Brain pericyte (primary cell): ENCODE data around the gene OAT.
"Not testable (repeated sequence)": the region's sequence is repeated elsewhere in the genome, so short reads cannot be mapped to it uniquely, and the experiment has no call there.

Experiments
- DNase-seq: peaks from one replicate; pipeline ENCODE4 v3.0.0-alpha.2; 2012; ENCODE audit warnings: low read depth, low spot score

OAT gene

DNA sequence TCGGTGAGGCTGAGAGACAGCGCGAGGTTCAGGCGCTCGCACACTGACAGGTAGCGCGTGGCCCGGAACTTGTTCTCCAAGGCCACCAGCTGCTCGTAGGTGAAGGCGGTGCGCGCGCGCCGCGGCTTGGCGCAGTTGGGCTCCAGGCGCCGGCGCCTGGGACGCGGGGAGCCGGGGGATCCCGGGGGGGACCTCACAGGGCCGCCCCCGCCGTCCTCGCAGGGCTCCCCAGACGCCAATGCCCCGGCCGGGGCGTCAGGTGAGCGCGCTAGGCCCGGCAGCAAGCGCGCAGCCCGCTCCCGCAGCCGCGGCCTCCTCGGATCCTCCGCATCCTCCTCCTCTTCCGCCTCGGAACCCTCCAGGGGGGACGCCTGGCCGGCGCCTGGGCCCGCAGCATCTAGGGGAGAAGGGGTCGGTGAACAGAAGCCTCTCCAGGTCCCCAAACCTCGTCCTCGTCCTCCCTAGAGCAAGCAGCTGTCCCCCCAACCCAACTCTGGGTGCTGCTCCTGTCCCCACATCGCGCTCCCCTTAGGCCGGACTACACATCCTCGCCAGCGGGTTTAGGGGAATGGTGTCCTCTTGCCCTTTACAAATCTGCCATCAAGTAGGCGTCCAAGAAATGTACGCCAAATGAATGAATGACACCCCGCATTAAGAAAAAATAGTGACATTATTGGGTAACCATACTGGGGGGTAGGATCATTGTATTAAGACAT is 29.2 kb upstream of the OAT start:
- no peak for DNase-seq

DNA sequence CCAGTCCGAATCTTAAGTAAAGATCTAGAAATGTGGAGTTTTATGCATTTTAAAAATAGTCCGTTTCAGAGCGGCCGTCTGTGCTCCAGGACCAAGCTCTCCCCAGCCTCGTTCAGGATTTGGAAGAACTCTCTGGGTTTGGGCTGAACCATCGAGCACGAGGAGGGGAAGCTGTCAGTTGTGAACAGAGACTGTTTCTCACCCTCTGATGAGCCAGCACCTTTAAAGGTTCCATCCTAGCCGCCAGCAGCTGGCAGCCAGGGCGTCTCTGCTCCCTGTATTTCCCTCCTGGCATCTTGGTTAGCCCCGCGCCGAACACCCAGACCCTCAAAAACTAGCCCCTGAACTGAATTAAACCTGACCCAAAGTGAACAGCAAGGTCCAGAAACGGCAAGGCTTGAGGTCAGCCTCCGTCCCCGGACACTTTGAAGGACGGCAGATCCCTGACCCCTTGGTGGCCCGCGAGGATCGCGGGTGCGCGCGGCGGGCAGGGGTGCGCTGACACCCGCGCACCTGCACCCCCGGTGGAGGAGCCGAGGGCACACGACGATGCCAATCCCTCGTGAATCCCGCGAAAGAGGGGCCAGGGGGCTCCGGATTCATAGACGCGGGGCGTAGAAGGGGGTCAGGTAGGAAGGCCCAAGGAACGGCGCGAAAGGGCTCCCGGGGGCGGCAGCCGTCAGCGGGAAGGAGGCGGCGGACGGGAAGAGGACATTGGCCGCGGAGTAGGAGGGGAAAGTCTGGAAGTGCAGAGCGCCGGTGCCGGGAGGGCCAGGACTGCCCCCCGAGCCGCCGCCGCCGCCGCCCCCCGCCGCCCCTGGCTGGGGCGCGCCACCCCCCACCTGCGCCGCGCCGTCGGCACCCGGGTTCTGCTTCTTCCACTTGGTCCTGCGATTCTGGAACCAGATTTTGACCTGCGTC is 28.4 kb upstream of the OAT start:
- no peak for DNase-seq

DNA sequence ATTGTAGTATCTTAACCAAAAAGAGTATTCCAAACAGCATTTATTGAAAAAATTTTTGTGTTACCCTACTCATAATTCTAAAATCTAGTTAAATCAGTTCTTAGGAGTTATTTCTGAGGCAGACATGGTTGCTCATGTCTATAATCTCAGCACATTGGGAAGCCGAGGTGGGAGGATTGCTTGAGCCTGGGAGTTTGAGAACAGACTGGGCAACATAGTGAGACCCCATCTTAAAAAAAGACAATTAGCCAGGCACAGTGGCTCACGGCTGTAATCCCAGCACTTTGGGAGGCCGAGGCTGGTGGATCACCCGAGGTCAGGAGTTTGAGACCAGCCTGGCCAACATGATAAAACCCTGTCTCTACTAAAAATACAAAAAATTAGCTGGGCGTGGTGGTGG is 23.0 kb upstream of the OAT start:
- DNase-seq, result not testable (repeated sequence)

DNA sequence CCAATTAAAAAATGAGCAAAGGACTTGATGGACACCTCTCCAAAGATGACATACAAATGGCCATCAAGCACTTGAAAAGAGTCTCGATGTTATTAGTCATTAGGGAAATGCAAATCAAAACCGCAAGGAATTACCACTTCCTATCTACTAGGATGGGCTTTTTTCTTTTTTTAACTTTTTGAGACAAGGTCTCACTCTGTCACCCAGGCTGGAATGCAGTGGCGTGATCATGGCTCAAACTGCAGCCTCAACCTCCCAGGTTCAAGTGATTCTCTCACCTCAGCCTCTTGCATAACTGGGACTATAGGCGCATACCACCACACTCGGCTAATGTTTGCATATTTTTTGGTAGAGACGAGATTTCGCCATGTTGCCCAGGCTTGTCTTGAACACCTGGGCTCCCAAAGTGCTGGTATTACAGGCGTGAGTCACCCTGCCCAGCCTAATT is 17.5 kb upstream of the OAT start:
- no peak for DNase-seq

DNA sequence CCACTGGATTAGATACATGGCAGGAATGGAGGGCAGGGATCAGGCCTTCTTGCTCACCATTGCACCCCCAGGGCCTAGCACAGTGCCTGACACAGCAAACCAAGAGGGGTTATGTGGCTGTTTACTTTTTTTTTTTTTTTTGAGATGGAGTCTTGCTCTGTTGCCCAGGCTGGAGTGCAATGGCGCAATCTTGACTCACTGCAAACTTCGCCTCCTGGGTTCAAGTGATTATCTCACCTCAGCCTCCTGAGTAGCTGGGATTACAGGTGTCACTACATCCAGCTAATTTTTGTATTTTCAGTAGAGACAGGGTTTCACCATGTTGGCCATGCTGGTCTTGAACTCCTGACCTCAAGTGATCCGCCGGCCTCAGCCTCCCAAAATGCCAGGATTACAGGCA is 17.0 kb upstream of the OAT start:
- not testable (repeated sequence) for DNase-seq

DNA sequence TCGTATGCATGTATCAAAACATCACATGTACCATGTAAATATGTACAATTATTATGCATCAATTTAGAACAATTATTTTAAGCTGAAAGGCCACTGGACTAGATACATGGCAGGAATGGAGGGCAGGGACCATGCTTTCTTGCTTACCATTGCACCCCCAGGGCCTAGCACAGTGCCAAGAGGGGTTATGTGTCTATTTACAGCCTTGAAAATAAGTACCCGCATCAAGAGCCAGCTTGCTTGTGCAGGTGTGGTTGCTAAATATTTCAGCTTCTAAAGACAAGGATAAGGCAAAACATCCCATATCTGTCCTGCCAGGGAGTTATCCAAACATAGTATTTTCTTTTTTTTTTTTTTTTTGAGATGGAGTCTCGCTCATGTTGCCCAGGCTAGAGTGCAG is 14.7 kb upstream of the OAT start:
- DNase-seq, result no peak

DNA sequence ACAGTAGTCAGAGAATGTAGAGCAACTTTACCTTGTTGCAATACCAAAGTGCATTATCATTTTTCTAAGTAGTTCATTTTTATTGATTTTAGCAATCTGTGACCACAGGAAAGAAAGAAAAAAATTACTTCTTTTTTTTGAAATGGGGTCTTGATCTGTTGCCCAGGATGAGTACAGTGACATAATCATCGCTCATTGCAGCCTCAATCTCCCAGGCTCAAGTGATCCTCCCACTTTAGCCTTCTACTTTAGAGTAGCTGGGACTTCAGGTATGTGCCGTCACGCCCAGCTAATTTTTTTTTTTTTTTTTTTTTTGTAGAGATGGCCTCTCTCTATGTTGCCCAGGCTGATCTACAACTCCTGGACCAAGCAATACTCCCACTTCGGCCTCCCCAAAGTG is 11.4 kb upstream of the OAT start:
- DNase-seq, result no peak

DNA sequence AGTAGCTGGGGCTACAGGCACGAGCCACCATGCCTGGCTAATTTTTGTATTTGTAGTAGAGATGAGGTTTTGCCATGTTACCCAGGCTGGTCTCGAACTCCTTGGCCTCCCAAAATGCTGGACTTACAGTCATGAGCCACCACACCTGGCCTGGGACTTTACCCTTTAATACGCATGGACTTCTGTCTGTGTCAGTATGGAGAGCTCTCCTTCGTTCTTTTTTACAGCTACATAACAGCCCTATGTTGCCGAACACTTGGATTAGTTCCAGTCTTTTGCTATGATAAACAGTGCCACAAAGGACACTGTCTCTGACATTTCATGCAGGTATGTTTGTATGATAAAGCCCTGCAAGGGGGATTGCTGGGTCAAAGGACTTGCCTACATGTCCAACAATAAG is 10.9 kb upstream of the OAT start:
- no peak for DNase-seq

DNA sequence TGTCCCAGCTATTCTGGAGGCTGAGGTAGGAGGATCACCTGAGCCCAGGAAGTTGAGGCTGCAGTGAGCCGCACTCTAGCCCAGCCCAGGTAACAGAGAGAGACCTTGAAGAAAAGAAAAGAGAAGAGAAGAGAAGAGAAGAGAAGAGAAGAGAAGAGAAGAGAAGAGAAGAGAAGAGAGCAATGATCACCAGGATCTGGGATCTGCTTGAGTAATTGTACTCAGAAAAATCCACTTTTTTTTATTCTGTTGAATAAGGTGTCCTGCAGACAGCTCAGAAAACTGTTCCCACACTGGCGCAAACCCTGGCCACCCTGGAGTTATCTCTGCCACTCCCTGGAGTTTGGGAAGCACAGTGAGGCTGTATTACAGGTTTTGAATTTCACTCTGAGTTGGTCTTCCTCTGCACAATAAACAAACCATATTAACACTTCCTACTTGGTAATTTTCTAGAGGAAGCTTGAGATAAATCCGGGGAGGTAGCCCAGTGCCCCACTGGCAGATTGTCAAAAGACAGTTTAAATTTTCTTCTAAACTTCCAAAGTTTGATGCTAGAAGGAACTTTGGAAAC is 9.6 kb upstream of the OAT start:
- no peak for DNase-seq

DNA sequence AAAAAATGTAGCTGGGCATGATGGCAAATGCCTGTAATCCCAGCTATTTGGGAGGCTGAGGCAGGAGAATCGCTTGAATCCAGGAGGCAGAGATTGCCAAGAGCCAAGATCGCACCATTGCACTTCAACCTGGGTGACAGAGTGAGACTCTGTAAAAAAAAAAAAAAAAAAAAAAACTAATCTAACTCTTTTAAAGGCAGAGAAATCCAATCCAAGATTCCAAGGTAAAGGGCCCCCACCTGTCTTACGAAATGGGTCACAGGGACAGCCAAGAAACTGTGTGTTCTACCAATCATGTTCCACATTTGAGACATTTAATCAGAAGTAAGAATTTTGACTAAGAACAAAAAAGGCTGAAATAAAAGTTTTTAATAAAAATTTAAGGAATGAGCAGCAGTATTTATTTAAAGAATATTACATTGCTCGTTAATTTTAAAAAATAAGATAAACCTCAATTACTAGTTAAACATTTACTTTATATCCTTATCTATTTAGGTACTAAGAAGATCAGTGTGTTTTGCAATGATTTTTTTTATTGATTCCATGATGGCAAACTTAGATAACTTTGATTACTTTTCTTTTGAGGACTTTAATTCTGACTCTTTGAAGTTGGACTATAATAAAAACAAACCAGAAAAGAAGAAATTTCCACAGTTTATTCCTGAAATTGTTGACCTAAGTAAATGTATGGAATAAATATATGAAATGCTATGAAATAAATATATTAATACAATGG is 6.7 kb upstream of the OAT start:
- no peak for DNase-seq

DNA sequence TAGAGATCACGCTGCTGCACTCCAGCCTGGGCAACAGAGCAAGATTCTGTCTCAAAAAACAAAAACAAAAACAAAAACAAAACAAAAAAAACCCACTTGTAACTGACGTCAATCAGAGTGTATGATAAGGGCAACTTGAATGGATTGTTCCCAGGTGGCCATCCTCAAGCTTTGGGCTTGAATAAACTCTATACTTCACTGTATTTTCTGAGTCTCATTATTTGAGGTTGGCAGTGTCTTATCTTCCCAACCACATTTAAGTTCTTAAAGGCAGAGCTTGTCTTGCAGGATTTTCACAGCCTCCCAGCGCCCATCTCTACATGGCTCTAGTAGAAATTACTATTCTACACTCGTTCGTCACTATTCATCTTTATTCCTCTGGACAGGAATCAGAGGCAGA is 5.1 kb upstream of the OAT start:
- DNase-seq, result no peak

DNA sequence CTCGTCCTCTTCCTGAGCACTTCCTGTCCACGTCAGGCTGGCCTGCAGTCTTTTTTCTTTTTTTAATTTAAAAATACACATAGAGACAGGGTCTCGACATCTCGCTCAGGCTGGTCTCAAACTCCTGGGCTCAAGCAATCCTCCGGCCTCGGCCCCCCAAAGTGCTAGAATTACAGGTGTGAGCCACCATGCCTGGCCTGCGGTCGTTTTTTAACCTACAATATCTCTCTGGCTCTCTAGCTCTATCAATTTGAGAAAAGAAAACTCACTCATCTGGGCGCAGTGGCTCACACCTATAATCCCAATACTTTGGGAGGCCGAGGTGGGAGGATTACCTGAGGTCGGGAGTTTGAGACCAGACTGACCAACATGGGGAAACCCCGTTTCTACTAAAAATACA is 4.0 kb upstream of the OAT start:
- no peak for DNase-seq

DNA sequence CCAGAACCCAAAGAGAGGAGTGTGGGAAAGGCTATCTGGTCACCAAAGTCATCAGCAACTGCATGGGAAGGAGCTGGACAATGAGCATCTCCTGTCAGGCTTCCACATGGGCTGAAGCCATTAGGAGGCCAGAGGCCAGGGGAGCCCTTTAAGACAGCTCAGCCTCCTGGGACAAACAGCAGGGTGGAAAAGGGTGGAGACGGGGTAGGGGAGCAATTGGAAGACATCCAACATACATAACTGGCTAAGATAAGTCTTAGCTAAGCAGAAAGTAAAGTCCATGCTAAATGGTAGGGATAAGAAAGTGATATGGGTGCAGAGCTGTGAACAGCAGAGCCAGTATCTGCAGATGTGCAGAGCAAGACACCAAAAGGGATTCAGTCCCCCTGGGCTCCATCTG is 1.5 kb upstream of the OAT start:
- DNase-seq, result no peak

DNA sequence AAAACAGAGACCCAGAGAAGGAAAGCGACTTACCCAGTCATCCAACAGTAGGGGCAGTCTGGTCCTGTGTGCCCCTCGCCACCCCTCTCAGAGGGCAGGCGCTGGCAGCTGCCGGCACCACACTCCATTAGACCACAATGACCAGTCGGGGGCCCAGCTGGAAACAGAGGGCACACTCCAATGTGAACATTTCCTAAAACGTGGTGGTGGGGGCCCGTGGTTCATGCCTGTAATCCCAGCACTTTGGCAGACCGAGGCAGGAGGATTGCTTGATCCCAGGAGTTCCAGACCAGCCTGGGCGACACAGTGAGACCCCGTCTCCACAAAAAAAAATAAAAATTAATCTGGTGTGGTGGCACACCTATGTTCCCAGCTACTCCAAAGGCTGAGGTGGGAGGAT is 912 bp upstream of the OAT start:
- no peak for DNase-seq

DNA sequence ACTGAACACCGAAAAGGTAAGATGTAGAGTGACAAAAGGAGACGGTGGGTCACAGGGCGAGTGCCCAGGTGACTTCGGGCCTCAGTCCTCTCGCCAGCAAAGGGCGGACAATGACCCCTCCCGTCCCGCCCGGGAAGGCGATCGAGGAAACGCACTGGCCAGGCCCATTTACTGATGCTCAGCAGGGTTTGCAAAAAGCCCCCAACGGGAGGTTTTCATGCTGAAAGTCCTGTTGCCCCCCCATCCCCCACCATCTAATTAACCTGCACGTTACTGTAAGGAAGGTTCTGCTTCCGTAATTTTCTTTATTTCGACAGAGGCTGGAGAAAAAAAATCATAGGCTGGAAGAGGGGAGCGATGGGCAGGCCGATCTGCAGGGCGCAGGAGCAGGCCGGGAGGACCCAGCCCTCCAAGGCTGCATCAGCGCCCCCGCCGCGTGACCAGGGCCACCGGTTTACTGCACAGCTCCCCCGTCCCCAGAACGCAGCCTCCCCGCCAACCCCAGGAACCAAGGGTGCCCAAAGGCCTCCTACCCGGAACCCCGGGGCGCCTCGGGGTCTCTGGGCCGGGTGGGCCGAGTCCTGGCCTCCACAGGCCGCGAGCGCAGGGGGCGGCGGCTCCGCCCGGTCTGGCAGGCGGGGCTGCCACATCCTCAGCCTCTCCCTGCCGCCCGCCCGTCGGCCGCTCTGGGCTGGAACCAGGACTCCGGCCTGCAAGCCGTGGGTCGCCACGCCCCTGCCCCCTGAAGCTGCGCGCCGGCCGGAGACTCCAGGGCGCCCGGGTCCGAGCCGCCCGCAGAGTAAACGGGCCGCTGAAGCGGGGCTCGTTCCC is 613 bp downstream of the OAT start:
- DNase-seq, result no peak

DNA sequence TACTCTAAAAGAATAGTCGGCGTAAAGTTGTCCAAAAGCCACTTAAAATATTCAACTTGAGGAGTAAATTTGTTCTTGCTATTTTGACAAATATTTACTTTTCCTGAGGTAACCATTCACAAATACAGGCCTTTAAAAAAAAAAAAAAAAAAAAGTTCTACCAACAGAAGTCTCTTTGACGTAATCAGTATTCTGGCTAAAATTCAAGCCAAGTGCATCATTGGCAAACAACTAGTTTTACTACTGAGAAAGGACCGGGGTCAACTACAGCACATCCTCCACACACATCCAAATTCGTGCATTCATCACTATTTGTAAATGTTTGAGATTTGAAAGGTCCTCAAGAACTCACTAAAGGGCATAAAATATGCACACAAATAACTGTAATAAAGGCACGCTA is 2.0 kb downstream of the OAT start:
- DNase-seq, result no peak

DNA sequence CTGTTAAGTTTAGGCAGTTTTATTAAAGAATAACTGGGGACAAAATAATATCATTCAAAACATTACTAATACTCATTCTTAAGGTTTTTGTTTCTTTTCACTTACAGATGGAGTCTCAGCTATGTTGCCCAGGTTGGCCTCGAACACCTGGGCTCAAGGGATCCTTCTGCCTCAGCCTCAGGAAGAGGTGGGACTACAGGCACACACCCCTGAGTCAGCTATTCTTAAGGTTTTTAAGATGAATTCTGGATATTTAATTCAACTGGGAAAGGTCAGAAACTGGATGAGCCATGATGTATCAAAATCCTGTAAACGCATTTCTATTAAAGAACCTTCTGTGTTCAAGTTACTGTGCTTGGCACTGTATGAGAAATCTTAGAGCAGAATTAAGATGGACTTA is 3.5 kb downstream of the OAT start:
- no peak for DNase-seq

DNA sequence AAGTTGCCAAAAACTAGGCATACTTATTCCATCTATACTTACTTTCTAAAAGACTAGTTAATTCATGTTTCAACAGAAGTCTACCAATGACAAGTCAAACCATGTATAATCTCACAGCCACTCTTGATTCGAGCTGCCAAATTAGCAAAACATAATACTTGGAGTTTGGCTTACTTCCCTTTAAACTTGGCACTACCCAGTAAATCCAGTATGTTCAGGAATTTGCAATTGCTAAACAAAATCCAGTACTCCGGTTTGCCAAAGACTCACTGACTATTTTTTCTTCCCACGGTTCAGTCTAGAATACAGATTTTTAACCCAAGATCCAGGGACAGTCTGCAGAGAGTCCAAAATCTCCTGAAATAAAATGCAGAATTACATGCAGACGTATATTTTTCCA is 4.6 kb downstream of the OAT start:
- no peak for DNase-seq

DNA sequence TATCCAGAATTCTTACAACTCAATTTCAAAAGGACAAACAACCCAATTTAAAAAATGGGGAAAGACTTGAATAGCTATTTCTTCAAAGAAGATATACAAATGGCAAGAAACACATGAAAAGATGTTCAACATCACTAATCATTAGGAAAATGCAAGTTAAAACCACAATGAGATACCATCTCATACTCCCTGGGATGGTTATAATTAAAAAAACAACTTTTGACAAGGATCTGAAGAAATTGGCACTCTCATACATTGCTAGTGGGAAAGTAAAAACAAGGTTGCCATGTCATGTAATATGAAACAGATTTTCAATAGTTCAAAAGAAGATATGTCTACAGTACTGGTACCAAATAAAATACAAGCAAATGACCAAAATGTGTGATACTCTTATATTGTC is 9.0 kb downstream of the OAT start:
- no peak for DNase-seq

DNA sequence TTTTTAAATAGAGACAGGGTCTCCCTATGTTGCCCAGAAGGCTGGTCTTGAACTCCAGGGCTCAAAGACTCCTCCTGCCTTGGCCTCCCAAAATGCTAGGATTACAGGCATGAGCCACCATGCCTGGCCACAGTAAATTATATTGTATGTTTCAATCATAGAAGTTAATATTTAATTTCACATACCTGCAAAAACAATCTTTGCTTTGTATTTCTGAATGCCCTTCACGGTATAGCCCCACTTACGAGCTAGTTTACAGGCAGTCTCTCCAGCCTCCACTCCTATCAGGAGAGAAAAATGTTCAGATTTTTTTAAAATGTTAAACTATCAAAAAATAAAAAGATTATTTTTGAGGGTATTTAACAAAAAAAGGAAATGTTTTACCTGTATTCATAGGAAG is 10.4 kb downstream of the OAT start:
- no peak for DNase-seq

DNA sequence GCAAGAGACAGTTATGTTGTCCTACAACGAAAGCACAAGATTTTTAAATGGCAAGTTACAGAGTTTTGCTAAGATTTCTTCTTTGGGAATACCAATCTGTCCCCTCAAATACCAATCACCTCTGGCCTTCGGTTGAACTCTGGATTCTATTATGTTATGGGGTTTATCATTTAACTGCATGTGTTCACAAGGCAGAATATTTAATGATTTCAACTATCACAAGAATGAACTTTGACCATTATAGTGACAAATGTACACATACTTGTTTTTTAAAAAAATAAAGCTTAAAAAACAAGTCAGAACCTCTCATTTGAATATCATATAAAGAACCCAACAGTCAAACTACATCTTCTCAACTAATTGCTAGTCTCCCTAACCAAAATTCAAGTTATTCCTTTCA is 11.3 kb downstream of the OAT start:
- DNase-seq, result no peak
